ENCODE measurements around the gene CHD8.

GRCh38 chr14:21369949-21370679 is 85.8 kb downstream of the CHD8 start:
- no peak for TF ChIP-seq CTCF (IDR thresholded peaks at IDR 0.05)
- no peak for TF ChIP-seq POLR2A (IDR thresholded peaks at IDR 0.05)
